Thymus (tissue), 11 donors: Measurements from ENCODE around the gene LHFPL6. TPM values are rescaled to one million over a fixed set of nuclear protein-coding genes. Genes with fewer than 3 reads are reported as not detected.

Experiments
- DNase-seq, 9 donors: peaks; one replicate each; pipeline ENCODE4 v3.0.0-alpha.2; 2013; ENCODE audit warnings: low spot score in 9 of 9, low read depth in 6 of 9, missing footprints in 1 of 9
- H3K27ac ChIP-seq, 2 donors: one replicate each; pipeline ENCODE4 v1.5.1; 2013; ENCODE audit warnings: control low read depth in 1 of 2, low read depth in 1 of 2, low read length in 1 of 2, mild to moderate bottlenecking in 1 of 2, moderate library complexity in 1 of 2
- H3K27me3 ChIP-seq, 2 donors: one replicate each; pipeline ENCODE4 v1.5.1; 2013; ENCODE audit warnings: low read length in 1 of 2; ENCODE audit not compliant: control insufficient read depth in 2 of 2, insufficient read depth in 1 of 2
- H3K36me3 ChIP-seq, 2 donors: one replicate each; pipeline ENCODE4 v1.5.1; 2013; ENCODE audit warnings: low read length in 1 of 2, mild to moderate bottlenecking in 1 of 2, moderate library complexity in 1 of 2; ENCODE audit not compliant: control insufficient read depth in 2 of 2, insufficient read depth in 2 of 2
- H3K4me1 ChIP-seq, 2 donors: one replicate each; pipeline ENCODE4 v1.5.1; 2013; ENCODE audit warnings: low read length in 2 of 2; ENCODE audit not compliant: control insufficient read depth in 2 of 2, insufficient read depth in 2 of 2
- H3K4me3 ChIP-seq, 2 donors: one replicate each; pipeline ENCODE4 v1.5.1; 2013; ENCODE audit warnings: low read length in 2 of 2, control low read depth in 1 of 2, mild to moderate bottlenecking in 1 of 2
- H3K9me3 ChIP-seq, 2 donors: one replicate each; pipeline ENCODE4 v1.5.1; 2013; ENCODE audit warnings: low read length in 1 of 2, mild to moderate bottlenecking in 1 of 2; ENCODE audit not compliant: control insufficient read depth in 2 of 2, insufficient read depth in 1 of 2
- WGBS: extraction: QIAGEN DNeasy Blood & Tissue Kit; methylation state at CpG from one replicate; pipeline ENCODE4 v1.1.7; 2013; 5-methylcytosine and 5-hydroxymethylcytosine counted together
- polyA plus RNA-seq: library from polyadenylated mRNA; stranded (reverse); fragments of 200-250 nt; gene quantifications from one replicate; pipeline ENCODE4 v1.2.3, GENCODE V29; 2013
- total RNA-seq: library from RNA; stranded (reverse); fragments of 120-200 nt; gene quantifications from one replicate; pipeline ENCODE4 v1.2.4, GENCODE V29; 2013
- donor health status: healthy.

The LHFPL6 gene
- total and polyA plus RNA-seq, 2 donors = 9.1 to 14.9 TPM

DNA sequence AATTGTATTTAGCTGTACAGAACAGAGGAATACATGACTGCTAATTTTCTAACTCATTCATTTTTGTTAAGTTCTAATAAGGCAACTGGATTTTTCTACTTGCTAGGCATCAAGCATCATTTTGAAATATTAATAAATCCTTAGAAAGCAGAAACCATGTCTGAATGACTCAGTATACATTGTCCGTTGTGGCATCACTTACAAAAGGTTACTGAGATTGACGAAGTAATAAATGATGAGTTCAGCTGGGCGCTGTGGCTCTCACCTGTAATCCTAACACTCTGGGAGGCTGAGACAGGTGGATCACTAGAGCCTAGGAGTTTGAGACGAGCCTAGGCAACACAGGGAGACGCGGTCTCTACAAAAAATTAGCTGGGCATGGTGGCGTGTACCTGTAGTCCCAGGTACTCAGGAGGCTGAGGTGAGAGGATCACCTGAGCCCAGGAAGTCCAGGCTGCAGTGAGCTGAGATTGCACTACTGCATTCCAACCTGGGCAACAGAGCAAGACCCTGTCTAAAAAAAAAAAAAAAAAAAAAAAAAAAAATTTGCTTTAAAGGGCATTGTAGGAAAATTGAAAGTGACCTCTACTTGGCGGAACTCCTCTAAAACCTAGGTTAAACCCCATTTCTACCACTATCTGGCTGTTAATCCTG lies 36.6 kb downstream of the LHFPL6 start:
- Histone ChIP-seq H3K4me1 (no peaks in the 10 kb centered on the region), H3K27me3 (no peaks in the 10 kb centered on the region), H3K27ac (no peak overlapping the region), H3K9me3 (no peaks in the 10 kb centered on the region), H3K4me3 (no peak overlapping the region), H3K36me3 (no peaks in the 10 kb centered on the region)
- 95% methylated on average over 8 of the region's 8 CpGs for WGBS
- no peak for DNase-seq

DNA sequence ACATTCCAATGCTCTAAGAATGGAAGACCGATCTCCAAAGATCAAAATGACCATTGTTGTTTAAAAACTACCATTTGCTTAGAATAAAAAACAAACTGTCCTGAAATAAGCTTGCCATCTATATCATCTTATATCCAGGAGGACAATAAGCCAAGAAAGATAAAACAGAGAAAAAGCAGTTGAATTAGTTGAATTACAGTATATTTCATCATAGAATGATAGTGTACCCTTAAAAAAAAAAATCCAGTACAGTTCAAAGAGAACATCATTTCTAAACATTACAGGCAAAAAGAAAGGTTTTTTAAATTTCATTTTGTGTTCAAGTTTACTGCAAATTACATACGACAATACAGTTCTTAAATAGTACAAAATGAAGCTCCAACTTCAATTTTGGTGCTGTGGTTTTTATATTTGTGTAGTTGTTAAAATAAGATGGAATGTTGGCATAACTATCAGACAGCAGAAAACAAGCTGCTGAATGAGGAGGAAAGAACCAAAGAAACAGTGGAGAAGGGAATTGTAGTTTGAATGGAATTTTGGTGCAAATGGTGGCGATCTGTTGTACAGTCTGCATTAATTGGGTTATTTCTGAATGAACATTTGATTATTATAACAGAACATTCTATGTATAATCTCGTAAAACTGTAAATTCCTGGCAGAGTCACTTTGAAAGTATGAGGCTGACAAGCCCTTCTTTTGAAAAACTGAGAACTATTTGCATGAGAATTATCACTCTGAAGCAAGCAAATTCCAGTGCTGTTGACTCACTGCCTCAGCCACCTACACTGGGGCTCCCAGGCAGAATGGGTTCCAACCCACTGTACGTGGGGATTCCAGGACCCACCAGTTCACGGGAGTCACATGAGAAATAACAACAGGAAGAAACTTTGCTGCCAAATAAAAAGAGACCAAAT lies 37.7 kb downstream of the LHFPL6 start:
- Histone ChIP-seq H3K27me3 (no peaks in the 10 kb centered on the region), H3K9me3 (no peaks in the 10 kb centered on the region), H3K4me1 (no peaks in the 10 kb centered on the region), H3K36me3 (no peaks in the 10 kb centered on the region), H3K4me3 (no peak overlapping the region), H3K27ac (no peak overlapping the region)
- no peak for DNase-seq
- WGBS = 91% methylated on average over 6 of the region's 6 CpGs

DNA sequence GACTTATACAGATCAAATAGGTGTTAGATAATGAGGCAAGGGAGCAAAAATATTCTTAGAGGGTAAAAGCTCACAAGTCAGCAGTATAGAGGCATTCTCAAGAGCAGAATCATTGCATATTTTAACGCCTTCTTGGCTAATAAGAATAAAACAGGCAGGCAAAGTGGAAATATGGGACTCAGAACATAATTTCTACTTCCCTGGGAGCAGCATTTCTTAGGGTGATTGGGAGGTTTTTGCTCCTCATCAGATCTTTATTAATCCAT lies 39.6 kb downstream of the LHFPL6 start:
- Histone ChIP-seq H3K36me3 (no peaks in the 10 kb centered on the region), H3K9me3 (no peaks in the 10 kb centered on the region), H3K27ac (no peak overlapping the region), H3K4me3 (no peak overlapping the region), H3K27me3 (no peaks in the 10 kb centered on the region), H3K4me1 (no peaks in the 10 kb centered on the region)
- DNase-seq = no peak
- WGBS = 91% methylated on average over 1 of the region's 1 CpG

DNA sequence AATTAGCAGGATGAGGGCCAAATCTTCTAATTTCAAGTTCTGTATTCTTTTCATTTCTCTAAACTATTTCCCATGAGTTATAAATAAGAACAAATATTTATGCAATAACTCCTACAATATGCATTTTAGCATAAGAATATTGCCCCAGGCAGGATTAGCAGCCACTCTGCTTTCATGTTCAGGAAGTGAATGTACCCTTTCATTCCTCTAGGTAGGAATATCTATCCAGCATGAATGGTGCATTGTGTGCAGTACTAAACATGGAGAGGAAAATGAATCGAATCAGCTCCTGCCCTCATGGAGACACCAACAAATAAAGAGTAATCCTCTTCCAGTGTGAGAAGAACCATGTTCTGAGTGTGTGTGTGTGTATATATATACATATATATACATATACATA lies 41.0 kb downstream of the LHFPL6 start:
- no peaks in the 10 kb centered on the region for H3K27me3 ChIP-seq
- no peaks in the 10 kb centered on the region for H3K36me3 ChIP-seq
- DNase-seq = no peak
- no peak overlapping the region for H3K4me3 ChIP-seq
- no peaks in the 10 kb centered on the region for H3K4me1 ChIP-seq
- peaks cover 0 to 5% of the 10 kb centered on the region in 2 donors for H3K9me3 ChIP-seq
- 98% methylated on average over 1 of the region's 1 CpG for WGBS
- H3K27ac ChIP-seq = no peak overlapping the region

DNA sequence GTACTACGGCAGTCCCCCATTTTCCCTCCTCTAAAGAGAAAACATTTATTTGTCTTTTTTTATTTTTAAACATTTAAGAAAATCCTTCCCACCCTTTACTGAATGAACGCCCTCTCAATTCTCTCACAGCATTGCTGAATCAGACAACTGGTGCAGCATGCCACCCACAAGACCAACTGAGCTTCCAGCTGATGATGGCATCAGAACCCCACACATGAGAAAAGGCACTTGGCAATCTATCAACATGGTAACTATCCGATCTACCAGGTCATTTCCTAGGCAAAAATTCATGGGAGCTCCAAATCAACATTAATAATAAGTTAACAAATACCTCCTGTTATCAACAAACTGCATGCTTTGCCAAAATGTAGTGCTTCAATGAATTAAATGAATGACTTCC lies 43.1 kb downstream of the LHFPL6 start:
- no peaks in the 10 kb centered on the region for H3K36me3 ChIP-seq
- H3K27ac ChIP-seq = no peak overlapping the region
- H3K27me3 ChIP-seq = no peaks in the 10 kb centered on the region
- WGBS = 97% methylated on average over 3 of the region's 3 CpGs
- no peak overlapping the region for H3K4me3 ChIP-seq
- no peaks in the 10 kb centered on the region for H3K4me1 ChIP-seq
- H3K9me3 ChIP-seq = peaks cover 0 to 5% of the 10 kb centered on the region in 2 donors
- DNase-seq = no peak

DNA sequence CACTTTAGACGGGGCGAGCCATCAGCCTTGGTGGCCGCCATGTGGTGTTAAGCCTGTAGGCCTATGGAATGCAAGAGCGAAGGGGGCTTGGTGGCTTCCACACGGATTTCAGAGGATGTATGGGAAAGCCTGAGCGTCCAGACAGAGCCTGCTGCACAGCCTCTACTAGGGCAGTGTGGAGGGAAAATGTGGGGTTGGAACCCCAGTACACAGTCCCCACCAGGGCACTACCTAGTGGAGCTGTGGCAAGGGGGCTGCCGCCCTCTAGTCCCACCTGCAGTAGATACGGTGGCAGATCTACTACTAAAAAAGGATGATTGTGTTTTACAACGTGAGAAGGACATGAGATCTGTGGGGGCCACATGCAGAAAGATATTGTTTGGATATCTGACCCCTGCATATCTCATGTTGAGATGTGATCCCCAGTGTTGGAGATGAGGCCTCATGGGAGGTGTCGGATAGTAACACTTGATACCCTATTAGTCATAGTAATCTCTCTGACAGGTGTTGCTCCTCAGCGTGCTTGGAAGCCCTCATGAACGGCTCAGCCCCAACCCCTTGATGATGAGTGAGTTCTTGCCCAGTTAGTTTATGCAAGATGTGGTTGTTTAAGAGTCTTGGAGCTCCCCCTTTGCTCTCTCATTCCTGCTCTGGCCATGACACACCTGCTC lies 45.6 kb downstream of the LHFPL6 start:
- Histone ChIP-seq H3K27me3 (no peaks in the 10 kb centered on the region), H3K27ac (no peak overlapping the region), H3K4me3 (no peak overlapping the region), H3K9me3 (peaks cover 0 to 5% of the 10 kb centered on the region in 2 donors), H3K4me1 (no peaks in the 10 kb centered on the region), H3K36me3 (no peaks in the 10 kb centered on the region)
- WGBS = 95% methylated on average over 12 of the region's 12 CpGs
- no peak for DNase-seq

DNA sequence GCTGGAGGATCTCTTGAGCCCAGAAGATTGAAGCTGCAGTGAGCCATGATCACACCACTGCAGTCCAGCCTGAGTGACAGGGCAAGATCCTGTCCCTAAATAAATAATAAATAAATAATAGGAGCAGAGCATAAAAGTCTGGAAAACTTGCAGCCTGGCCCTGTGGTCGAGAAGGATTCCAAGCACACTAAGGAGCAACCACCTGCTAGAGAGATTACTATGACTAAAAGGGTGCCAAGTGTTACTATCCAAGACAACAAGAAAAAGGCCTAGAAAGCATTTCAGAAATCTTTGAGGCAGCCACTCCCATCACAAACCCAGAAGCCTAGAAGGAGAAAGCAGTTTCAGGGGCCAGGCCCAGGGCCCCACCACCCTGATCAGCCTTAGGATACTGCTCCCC lies 46.1 kb downstream of the LHFPL6 start:
- H3K4me3 ChIP-seq = no peak overlapping the region
- H3K9me3 ChIP-seq = peaks cover 0 to 5% of the 10 kb centered on the region in 2 donors
- H3K36me3 ChIP-seq = no peaks in the 10 kb centered on the region
- WGBS = 75% methylated on average over 1 of the region's 1 CpG
- no peak for DNase-seq
- no peaks in the 10 kb centered on the region for H3K4me1 ChIP-seq
- H3K27me3 ChIP-seq = no peaks in the 10 kb centered on the region
- H3K27ac ChIP-seq = no peak overlapping the region

DNA sequence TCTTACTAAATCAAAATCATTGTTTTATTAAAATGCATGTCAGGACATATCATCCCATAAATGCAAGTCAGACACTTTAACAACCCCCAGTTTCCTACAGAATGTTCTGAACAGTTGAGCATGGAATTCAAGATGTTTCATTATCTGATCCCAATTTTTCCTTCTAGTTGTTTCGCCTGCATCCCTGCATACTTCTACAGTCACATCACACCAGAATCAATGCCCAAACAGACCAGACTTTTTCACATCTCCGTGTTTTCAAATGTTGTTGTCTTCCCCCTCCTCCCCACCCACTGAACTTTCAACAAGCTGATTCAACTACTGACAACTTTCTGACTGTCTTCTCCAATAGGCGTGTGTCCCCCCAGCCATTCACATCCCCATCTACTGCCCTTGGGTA lies 48.6 kb downstream of the LHFPL6 start:
- no peaks in the 10 kb centered on the region for H3K27me3 ChIP-seq
- H3K4me3 ChIP-seq = no peak overlapping the region
- H3K4me1 ChIP-seq = no peaks in the 10 kb centered on the region
- 94% methylated on average over 3 of the region's 3 CpGs for WGBS
- H3K9me3 ChIP-seq = peaks cover 0 to 5% of the 10 kb centered on the region in 2 donors
- no peaks in the 10 kb centered on the region for H3K36me3 ChIP-seq
- no peak overlapping the region for H3K27ac ChIP-seq
- no peak for DNase-seq

DNA sequence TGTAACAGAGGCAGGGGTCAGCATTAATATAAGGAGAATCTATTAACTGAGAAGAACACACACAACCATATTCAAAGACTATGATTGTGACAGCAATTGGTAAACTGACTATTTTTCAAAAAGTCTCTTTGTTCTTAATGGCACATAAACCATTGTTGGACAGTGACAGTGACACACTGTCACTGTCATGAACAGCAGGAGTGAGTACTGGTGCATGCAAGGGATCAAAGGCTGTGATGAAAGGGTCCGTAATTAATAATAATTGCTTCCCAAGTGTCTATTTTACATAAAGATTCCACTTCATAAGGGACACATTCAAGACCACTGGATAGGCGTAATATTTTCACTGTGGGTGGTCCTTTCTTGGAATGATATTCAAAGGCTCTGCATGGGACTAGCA lies 50.7 kb downstream of the LHFPL6 start:
- H3K4me1 ChIP-seq = no peaks in the 10 kb centered on the region
- 96% methylated on average over 2 of the region's 2 CpGs for whole genome bisulfite sequencing
- H3K4me3 ChIP-seq = no peak overlapping the region
- no peaks in the 10 kb centered on the region for H3K27me3 ChIP-seq
- no peak overlapping the region for H3K27ac ChIP-seq
- no peaks in the 10 kb centered on the region for H3K9me3 ChIP-seq
- no peak for DNase-seq
- H3K36me3 ChIP-seq = no peaks in the 10 kb centered on the region
